Measurements from ENCODE around the gene PDYN. TPM values are rescaled to one million over a fixed set of nuclear protein-coding genes. Genes with fewer than 3 reads are reported as not detected.

The PDYN gene
- total RNA-seq, 2 experiments from 2014 or later, result not detected

DNA sequence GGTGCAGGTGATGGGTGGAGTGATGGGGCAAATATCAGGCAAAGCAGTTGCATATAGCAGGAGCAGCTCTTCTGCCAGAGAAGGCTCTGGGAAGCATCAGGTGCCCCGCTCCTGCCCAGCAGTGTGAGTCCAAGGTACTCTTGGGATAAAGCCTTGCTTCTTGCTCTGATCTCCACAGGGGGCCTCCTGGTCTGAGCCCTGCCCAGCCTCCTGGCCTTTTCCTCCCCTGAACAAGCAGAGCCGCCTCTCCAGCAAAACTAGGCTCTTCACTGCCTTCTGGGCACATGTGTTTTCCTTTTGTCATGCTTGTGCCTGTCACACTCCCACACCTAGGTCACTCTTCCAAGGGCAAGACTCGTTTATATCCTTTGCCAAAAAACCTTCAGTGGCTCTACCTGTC is 64.4 kb downstream of the PDYN start:
- no peak overlapping the region for H3K4me3 Mint-ChIP-seq
- no peaks in the 10 kb centered on the region for H3K36me3 Mint-ChIP-seq
- POLR2A ChIA-PET, result no interaction called here
- ATAC-seq (ENCODE audit: low read depth) (no peak), DNase-seq (no peak)
- H3K27ac Mint-ChIP-seq, result no peak overlapping the region
- no peaks in the 10 kb centered on the region for H3K9me3 Mint-ChIP-seq
- peaks cover 16% of the 10 kb centered on the region for H3K27me3 Mint-ChIP-seq
- no peaks in the 10 kb centered on the region for H3K4me1 Mint-ChIP-seq

DNA sequence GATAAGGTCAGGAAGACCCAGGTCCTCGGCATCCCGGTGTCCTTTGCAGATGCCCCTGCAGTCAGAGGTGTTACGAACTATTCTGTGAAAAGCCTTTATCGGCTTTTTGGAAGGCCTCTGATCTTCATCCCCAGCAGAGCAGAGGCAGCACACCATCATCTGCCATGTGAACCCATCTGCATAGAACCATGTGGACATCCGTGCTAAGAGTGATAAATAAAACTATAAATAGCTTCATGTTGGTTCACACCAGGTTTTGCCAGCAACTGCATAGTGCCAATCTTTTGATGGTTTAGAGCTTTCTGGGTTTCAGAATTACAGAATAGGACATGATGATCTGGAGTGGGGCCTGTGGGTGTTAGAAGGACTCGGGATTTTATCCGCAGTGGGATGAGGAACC is 65.1 kb downstream of the PDYN start:
- H3K27ac Mint-ChIP-seq, result no peak overlapping the region
- H3K9me3 Mint-ChIP-seq, result no peaks in the 10 kb centered on the region
- no peak for DNase-seq
- no peaks in the 10 kb centered on the region for H3K4me1 Mint-ChIP-seq
- ATAC-seq (ENCODE audit: low read depth), result no peak
- POLR2A ChIA-PET, result no interaction called here
- H3K27me3 Mint-ChIP-seq, result peaks cover 14% of the 10 kb centered on the region
- H3K4me3 Mint-ChIP-seq, result no peak overlapping the region
- no peaks in the 10 kb centered on the region for H3K36me3 Mint-ChIP-seq

Other genes starting within 250 kb of the PDYN start
- gene SIRPA, start 98.7 kb downstream of the PDYN start, total RNA-seq, result 1 to 10 TPM; 1.5 to 1.6 TPM
- 10 to 100 TPM; 17.0 to 18.6 TPM for gene STK35, start 107.8 kb upstream of the PDYN start, total RNA-seq

All from activated naive CD8-positive, alpha-beta T cell treated with anti-CD3 and anti-CD28 coated beads, Interleukin-2, amount 10 ng/mL, durations not matched to agents 7 days and 5 days (primary cell).